ENCODE data around the gene MT2A. TPM values are rescaled to one million over a fixed set of nuclear protein-coding genes. Genes with fewer than 3 reads are reported as not detected.
A peak's percentile ranks its signal among the peaks of the same experiment; 100 is the strongest.

MT2A gene
- total RNA-seq, 3 donors from 2014 or later (not counting 1 experiment from before 2014, with no cell fraction given) = 33.0 to 81.5 (median 70.6) TPM

DNA sequence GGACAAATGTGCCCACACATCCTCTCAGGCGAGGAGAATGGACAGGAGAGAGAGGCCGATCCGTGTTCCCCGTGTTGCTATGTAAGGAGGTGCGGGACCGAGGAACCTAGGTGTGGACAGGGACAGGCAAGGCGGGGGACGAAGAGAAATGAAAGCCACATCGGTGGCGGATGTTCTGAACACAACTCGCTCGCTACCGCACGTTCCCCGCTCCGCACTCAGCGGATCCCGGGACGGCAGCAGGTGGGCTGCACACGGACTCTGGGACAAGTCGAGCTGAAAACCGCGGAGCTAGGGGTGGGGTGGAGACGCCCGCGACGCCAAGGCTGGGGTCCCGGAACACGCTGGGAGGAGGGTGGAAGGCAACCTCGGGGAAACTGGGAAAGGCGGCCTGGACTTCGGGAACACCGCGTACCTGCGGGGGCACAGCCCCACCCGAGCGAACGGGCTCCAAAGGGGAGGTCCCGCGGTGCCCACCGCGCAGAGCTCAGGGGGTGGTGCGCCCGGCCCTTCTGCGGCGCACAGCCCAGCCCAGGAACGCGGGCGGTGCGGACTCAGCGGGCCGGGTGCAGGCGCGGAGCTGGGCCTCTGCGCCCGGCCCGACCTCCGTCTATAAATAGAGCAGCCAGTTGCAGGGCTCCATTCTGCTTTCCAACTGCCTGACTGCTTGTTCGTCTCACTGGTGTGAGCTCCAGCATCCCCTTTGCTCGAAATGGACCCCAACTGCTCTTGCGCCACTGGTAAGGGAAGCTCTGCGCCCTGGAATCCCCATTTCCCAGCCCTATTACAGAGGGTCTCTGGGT lies 17.0 kb downstream of the MT2A start, which contains the start of gene MT1E:
Gene MT1E (plus strand): TSS at position 642 of the 803 bp plus-strand sequence. CDS start 71 bp downstream, at position 713.
- peak within 1 kb of the TSS; percentile 45 for H3K4me3 ChIP-seq (ENCODE audit: low read length)
- H3K27ac ChIP-seq (ENCODE audit: low read length) = no peak within 1 kb of the TSS

GRCh38 chr16:56625943-56626654 lies 17.7 kb downstream of the MT2A start:
- Histone ChIP-seq H3K4me3 (ENCODE audit: low read length) (peak overlapping the region; percentile 14), H3K27ac (ENCODE audit: low read length) (no peak overlapping the region), H3K27me3 (ENCODE audit: control insufficient read depth, insufficient read depth, low read length) (peaks cover 16% of the 10 kb centered on the region), H3K36me3 (ENCODE audit: control insufficient read depth, insufficient read depth, low read length) (no peaks in the 10 kb centered on the region), H3K9me3 (ENCODE audit: control insufficient read depth, insufficient read depth, low read length) (no peaks in the 10 kb centered on the region), H3K4me1 (ENCODE audit: control insufficient read depth, insufficient read depth, low read length) (peaks cover 17% of the 10 kb centered on the region)
- WGBS (ENCODE audit: insufficient coverage) = 20% methylated on average over 16 of the region's 16 CpGs
- DNase-seq (no peak), ATAC-seq (peak in 2 of 3 donors; percentile 1 to 6)
- Mint-ChIP-seq H3K9me3 (no peaks in the 10 kb centered on the region), H3K27me3 (ENCODE audit: low read depth in 2 of 2) (peaks cover 41 to 54% of the 10 kb centered on the region in 2 donors), H3K27ac (no peak overlapping the region), H3K36me3 (no peaks in the 10 kb centered on the region), H3K4me3 (peak overlapping the region; percentile 60), H3K4me1 (peaks cover 7 to 13% of the 10 kb centered on the region in 2 donors)
- TF ChIP-seq CTCF (IDR thresholded peaks at IDR 0.05) = no peak
- intact Hi-C loops (cut with micrococcal nuclease) = no loop called here

More for the DNA sequence above, 17.0 kb downstream of the MT2A start, which contains the start of gene MT1E:
- DNase-seq = peak in 1 of 2 donors; percentile 80
- H3K27me3 Mint-ChIP-seq (ENCODE audit: low read depth in 2 of 2) = peaks cover 36 to 52% of the 10 kb centered on the region in 2 donors
- H3K9me3 Mint-ChIP-seq = no peaks in the 10 kb centered on the region
- intact Hi-C loops (cut with micrococcal nuclease) = no loop called here
- Histone ChIP-seq H3K9me3 (ENCODE audit: control insufficient read depth, insufficient read depth, low read length) (no peaks in the 10 kb centered on the region), H3K36me3 (ENCODE audit: control insufficient read depth, insufficient read depth, low read length) (no peaks in the 10 kb centered on the region), H3K4me1 (ENCODE audit: control insufficient read depth, insufficient read depth, low read length) (peaks cover 17% of the 10 kb centered on the region), H3K27me3 (ENCODE audit: control insufficient read depth, insufficient read depth, low read length) (peaks cover 14% of the 10 kb centered on the region)
- H3K36me3 Mint-ChIP-seq = no peaks in the 10 kb centered on the region
- H3K27ac Mint-ChIP-seq = peak within 1 kb of the TSS in 1 of 2 donors; percentile 38
- ATAC-seq = peak; percentile 61 to 88 (median 75)
- H3K4me3 Mint-ChIP-seq = peak within 1 kb of the TSS; percentile 84
- 3% methylated on average over 62 of the region's 62 CpGs for WGBS (ENCODE audit: insufficient coverage)
- no peak for TF ChIP-seq CTCF (IDR thresholded peaks at IDR 0.05)
- peaks cover 7 to 13% of the 10 kb centered on the region in 2 donors for H3K4me1 Mint-ChIP-seq

- Histone ChIP-seq H3K4me3 (ENCODE audit: low read length) (no peak overlapping the region), H3K27me3 (ENCODE audit: control insufficient read depth, insufficient read depth, low read length) (peaks cover 18% of the 10 kb centered on the region), H3K36me3 (ENCODE audit: control insufficient read depth, insufficient read depth, low read length) (no peaks in the 10 kb centered on the region), H3K4me1 (ENCODE audit: control insufficient read depth, insufficient read depth, low read length) (peaks cover 17% of the 10 kb centered on the region), H3K9me3 (ENCODE audit: control insufficient read depth, insufficient read depth, low read length) (no peaks in the 10 kb centered on the region), H3K27ac (ENCODE audit: low read length) (no peak overlapping the region)
- Mint-ChIP-seq H3K27me3 (ENCODE audit: low read depth in 2 of 2) (peaks cover 46 to 57% of the 10 kb centered on the region in 2 donors), H3K27ac (no peak overlapping the region), H3K9me3 (no peaks in the 10 kb centered on the region), H3K4me3 (no peak overlapping the region), H3K4me1 (peaks cover 9 to 14% of the 10 kb centered on the region in 2 donors), H3K36me3 (no peaks in the 10 kb centered on the region)
- no peak for DNase-seq
- WGBS (ENCODE audit: insufficient coverage) = 70% methylated on average over 7 of the region's 7 CpGs
- intact Hi-C loops (cut with micrococcal nuclease) = no loop called here
- ATAC-seq = no peak
- TF ChIP-seq CTCF (IDR thresholded peaks at IDR 0.05) = no peak
Observed at GRCh38 chr16:56626685-56627084, 18.3 kb downstream of the MT2A start.

Data from natural killer cell (primary cell).